ENCODE data around the gene SMC5.

SMC5 gene

DNA sequence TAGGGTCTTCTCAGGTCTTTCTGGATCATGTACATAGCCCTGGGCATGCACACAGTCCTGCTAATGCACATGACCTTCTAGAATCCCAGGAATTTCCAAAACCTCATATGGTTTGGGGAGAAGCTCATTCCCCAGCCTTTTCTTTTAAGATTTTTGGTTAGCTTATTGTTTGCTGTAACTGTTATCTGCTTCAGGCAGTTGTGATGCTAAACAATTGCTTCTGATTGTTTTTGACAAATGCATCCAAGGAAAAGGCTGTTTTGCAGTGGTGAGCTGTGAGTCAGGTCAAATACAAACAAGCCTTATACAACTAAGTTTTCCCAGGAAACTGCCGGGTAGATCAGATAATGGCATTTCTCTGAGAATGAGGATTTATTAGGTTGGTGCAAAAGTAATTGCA, 32.7 kb downstream of the SMC5 start:
- no peak for DNase-seq (ENCODE audit: low read depth, low spot score)
- Histone ChIP-seq H3K4me1 (ENCODE audit: insufficient read depth, insufficient read length) (no peaks in the 10 kb centered on the region), H3K27me3 (ENCODE audit: insufficient read depth, insufficient read length) (no peaks in the 10 kb centered on the region), H3K36me3 (ENCODE audit: insufficient read depth, insufficient read length, low read length) (peaks cover 38% of the 10 kb centered on the region), H3K9me3 (ENCODE audit: insufficient read depth, low read length) (peaks cover 9% of the 10 kb centered on the region), H3K4me3 (ENCODE audit: insufficient read length, low read depth) (no peak overlapping the region), H3K9ac (ENCODE audit: insufficient read length, low read depth) (no peak overlapping the region)
- TF ChIP-seq YY1 (IDR thresholded peaks at IDR 0.05; ENCODE audit: insufficient read depth, insufficient read length): no peak
- TF ChIP-seq ZNF274 (IDR thresholded peaks at IDR 0.05; ENCODE audit: low read depth, low read length): no peak
- no peak for TF ChIP-seq SUZ12 (IDR thresholded peaks at IDR 0.05; ENCODE audit: extremely low read depth, insufficient read depth, insufficient read length)

DNA sequence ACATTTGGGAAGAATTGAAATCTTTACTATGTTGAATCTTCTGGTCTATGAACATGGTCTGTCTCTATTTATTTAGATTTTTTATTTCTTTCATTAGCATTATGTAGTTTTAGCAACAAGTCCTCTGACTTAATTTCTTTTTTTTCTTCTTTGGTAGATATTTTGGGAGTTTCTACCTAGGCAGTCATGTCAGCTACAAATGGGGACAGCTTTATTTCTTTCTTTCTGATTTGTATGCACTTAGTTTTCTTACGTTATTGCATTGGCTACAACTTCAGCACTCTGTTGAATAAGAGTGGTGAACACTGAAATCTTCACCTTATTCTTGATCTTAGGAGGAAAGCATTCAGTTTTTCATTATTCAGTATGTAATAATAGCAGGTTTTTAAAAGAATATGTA, 33.5 kb downstream of the SMC5 start:
- no peaks in the 10 kb centered on the region for H3K4me1 ChIP-seq (ENCODE audit: insufficient read depth, insufficient read length)
- TF ChIP-seq ZNF274 (IDR thresholded peaks at IDR 0.05; ENCODE audit: low read depth, low read length): no peak
- peaks cover 9% of the 10 kb centered on the region for H3K9me3 ChIP-seq (ENCODE audit: insufficient read depth, low read length)
- no peak for DNase-seq (ENCODE audit: low read depth, low spot score)
- no peak overlapping the region for H3K4me3 ChIP-seq (ENCODE audit: insufficient read length, low read depth)
- no peaks in the 10 kb centered on the region for H3K27me3 ChIP-seq (ENCODE audit: insufficient read depth, insufficient read length)
- no peak overlapping the region for H3K9ac ChIP-seq (ENCODE audit: insufficient read length, low read depth)
- peaks cover 33% of the 10 kb centered on the region for H3K36me3 ChIP-seq (ENCODE audit: insufficient read depth, insufficient read length, low read length)

DNA sequence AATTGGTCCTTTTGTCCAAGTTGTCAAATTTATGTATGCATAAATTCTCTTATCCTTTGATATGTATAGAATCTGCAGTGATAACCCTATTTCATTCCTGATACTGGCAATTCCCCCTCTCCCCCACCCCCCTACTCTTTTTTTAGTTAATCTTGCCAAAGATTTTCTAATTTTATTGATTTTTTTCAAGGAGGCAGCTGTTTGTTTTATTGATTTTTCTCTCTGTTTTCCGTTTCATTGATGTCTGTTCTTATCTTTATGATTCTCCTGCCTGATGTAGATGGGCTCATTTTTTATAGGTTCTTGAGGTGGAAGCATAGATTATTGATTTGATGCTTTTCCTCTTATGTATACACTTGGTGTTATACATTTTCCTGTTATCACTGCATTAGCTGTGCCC, 34.4 kb downstream of the SMC5 start:
- peaks cover 38% of the 10 kb centered on the region for H3K36me3 ChIP-seq (ENCODE audit: insufficient read depth, insufficient read length, low read length)

DNA sequence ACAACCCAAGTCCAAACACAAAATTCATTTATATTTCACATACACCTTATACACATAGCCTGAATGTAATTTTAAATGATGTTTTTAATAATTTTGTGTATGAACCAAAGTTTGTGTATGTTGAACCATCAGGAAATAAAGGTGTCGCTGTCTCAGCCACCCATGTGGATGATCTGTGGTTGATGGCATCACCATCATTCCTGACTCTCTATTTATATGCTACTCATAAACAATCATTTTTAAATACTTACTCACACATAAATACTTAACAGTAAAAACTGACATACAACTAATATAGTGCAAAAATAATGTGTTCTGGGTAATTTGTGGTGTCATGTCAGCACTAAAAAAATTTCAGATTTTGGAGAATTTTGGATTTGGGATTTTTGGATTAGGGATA, 38.4 kb downstream of the SMC5 start:
- Histone ChIP-seq H3K4me1 (ENCODE audit: insufficient read depth, insufficient read length) (no peaks in the 10 kb centered on the region), H3K27me3 (ENCODE audit: insufficient read depth, insufficient read length) (no peaks in the 10 kb centered on the region), H3K4me3 (ENCODE audit: insufficient read length, low read depth) (no peak overlapping the region), H3K36me3 (ENCODE audit: insufficient read depth, insufficient read length, low read length) (peaks cover 50% of the 10 kb centered on the region), H3K9ac (ENCODE audit: insufficient read length, low read depth) (no peak overlapping the region), H3K9me3 (ENCODE audit: insufficient read depth, low read length) (peaks cover 4% of the 10 kb centered on the region)
- no peak for DNase-seq (ENCODE audit: low read depth, low spot score)
- TF ChIP-seq YY1 (IDR thresholded peaks at IDR 0.05; ENCODE audit: insufficient read depth, insufficient read length) (no peak), ZNF274 (IDR thresholded peaks at IDR 0.05; ENCODE audit: low read depth, low read length) (no peak), SUZ12 (IDR thresholded peaks at IDR 0.05; ENCODE audit: extremely low read depth, insufficient read depth, insufficient read length) (no peak)

More for the DNA sequence above, 34.4 kb downstream of the SMC5 start:
- TF ChIP-seq YY1 (IDR thresholded peaks at IDR 0.05; ENCODE audit: insufficient read depth, insufficient read length): no peak
- no peak for TF ChIP-seq SUZ12 (IDR thresholded peaks at IDR 0.05; ENCODE audit: extremely low read depth, insufficient read depth, insufficient read length)
- TF ChIP-seq ZNF274 (IDR thresholded peaks at IDR 0.05; ENCODE audit: low read depth, low read length): no peak
- no peaks in the 10 kb centered on the region for H3K27me3 ChIP-seq (ENCODE audit: insufficient read depth, insufficient read length)
- DNase-seq (ENCODE audit: low read depth, low spot score): no peak
- no peaks in the 10 kb centered on the region for H3K4me1 ChIP-seq (ENCODE audit: insufficient read depth, insufficient read length)
- H3K4me3 ChIP-seq (ENCODE audit: insufficient read length, low read depth): no peak overlapping the region
- H3K9me3 ChIP-seq (ENCODE audit: insufficient read depth, low read length): peaks cover 9% of the 10 kb centered on the region
- H3K9ac ChIP-seq (ENCODE audit: insufficient read length, low read depth): no peak overlapping the region

DNA sequence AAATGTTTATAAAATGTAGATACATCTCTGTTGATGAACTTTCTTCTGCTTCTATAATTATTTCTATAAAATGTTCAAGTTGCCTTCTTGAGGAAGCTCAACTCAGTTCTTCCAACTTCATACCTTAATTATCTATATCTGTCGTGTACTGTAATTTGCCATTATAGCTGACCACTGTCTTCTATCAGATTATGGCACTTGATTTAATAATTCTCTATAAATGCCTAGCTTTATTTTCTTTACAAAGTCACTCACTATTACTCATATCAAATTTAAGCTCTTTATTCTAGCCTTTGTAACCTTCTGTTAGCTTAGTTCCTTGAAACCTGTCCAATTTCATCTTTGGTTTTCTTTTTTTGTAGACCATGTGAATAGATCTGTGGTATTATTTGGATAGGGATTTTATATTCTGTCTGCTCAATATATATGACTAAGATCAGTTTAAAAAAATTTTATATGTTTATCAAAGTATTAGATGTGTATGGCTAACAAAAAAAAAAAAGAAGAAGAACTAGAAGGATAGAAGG, 39.5 kb downstream of the SMC5 start:
- Histone ChIP-seq H3K36me3 (ENCODE audit: insufficient read depth, insufficient read length, low read length) (peaks cover 60% of the 10 kb centered on the region), H3K4me1 (ENCODE audit: insufficient read depth, insufficient read length) (no peaks in the 10 kb centered on the region), H3K9me3 (ENCODE audit: insufficient read depth, low read length) (no peaks in the 10 kb centered on the region), H3K9ac (ENCODE audit: insufficient read length, low read depth) (no peak overlapping the region), H3K4me3 (ENCODE audit: insufficient read length, low read depth) (no peak overlapping the region), H3K27me3 (ENCODE audit: insufficient read depth, insufficient read length) (no peaks in the 10 kb centered on the region)
- no peak for TF ChIP-seq SUZ12 (IDR thresholded peaks at IDR 0.05; ENCODE audit: extremely low read depth, insufficient read depth, insufficient read length)
- no peak for TF ChIP-seq ZNF274 (IDR thresholded peaks at IDR 0.05; ENCODE audit: low read depth, low read length)
- TF ChIP-seq YY1 (IDR thresholded peaks at IDR 0.05; ENCODE audit: insufficient read depth, insufficient read length): no peak
- no peak for DNase-seq (ENCODE audit: low read depth, low spot score)

DNA sequence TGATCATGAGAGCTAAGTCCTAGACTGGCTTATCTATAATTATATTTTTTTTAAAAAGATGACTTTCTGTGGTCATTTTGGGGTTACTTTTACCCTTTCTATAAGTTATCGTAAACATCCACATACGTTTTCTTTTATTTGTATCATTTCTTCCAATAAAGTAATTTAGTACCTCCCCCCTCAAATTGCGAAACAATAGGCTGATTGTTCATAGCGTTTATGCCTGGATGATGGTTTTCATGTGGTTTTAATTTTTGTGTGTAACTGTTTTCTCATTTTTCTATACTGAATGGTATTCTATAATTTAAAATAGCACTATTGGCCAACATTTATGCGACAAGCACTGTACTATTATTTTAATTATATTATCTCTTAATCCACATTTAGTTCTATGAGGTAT, 44.5 kb downstream of the SMC5 start:
- Histone ChIP-seq H3K9me3 (ENCODE audit: insufficient read depth, low read length) (no peaks in the 10 kb centered on the region), H3K4me3 (ENCODE audit: insufficient read length, low read depth) (no peak overlapping the region), H3K9ac (ENCODE audit: insufficient read length, low read depth) (no peak overlapping the region), H3K36me3 (ENCODE audit: insufficient read depth, insufficient read length, low read length) (peaks cover 79% of the 10 kb centered on the region), H3K27me3 (ENCODE audit: insufficient read depth, insufficient read length) (no peaks in the 10 kb centered on the region), H3K4me1 (ENCODE audit: insufficient read depth, insufficient read length) (no peaks in the 10 kb centered on the region)
- DNase-seq (ENCODE audit: low read depth, low spot score): no peak
- TF ChIP-seq ZNF274 (IDR thresholded peaks at IDR 0.05; ENCODE audit: low read depth, low read length) (no peak), YY1 (IDR thresholded peaks at IDR 0.05; ENCODE audit: insufficient read depth, insufficient read length) (no peak), SUZ12 (IDR thresholded peaks at IDR 0.05; ENCODE audit: extremely low read depth, insufficient read depth, insufficient read length) (no peak)

DNA sequence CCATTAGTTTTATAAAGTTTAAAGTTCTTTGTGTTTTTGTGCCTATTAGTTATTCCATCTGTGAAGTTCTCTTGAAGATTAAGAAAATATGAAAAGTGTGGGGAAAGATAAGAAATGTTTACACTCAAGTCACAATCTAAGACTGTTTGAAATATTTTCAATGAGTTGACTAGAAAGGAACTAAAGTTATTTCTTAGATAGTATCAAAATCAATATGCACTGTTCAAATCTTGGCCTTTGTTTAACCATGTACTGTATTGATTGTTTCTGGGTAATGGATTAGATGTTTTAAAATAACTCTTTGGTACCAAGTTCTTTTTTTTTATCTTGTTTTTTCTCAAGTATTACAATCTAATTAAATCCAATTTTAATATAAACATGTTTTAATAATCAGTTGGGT, 46.0 kb downstream of the SMC5 start:
- Histone ChIP-seq H3K9ac (ENCODE audit: insufficient read length, low read depth) (no peak overlapping the region), H3K4me1 (ENCODE audit: insufficient read depth, insufficient read length) (no peaks in the 10 kb centered on the region), H3K36me3 (ENCODE audit: insufficient read depth, insufficient read length, low read length) (peaks cover 83% of the 10 kb centered on the region), H3K9me3 (ENCODE audit: insufficient read depth, low read length) (peaks cover 5% of the 10 kb centered on the region; the same call in 1 of the 2 replicates), H3K4me3 (ENCODE audit: insufficient read length, low read depth) (no peak overlapping the region), H3K27me3 (ENCODE audit: insufficient read depth, insufficient read length) (no peaks in the 10 kb centered on the region)
- TF ChIP-seq ZNF274 (IDR thresholded peaks at IDR 0.05; ENCODE audit: low read depth, low read length): no peak
- no peak for TF ChIP-seq SUZ12 (IDR thresholded peaks at IDR 0.05; ENCODE audit: extremely low read depth, insufficient read depth, insufficient read length)
- TF ChIP-seq YY1 (IDR thresholded peaks at IDR 0.05; ENCODE audit: insufficient read depth, insufficient read length): no peak
- DNase-seq (ENCODE audit: low read depth, low spot score): no peak
